ENCODE measurements around the gene MSI2. TPM values are rescaled to one million over a fixed set of nuclear protein-coding genes. Genes with fewer than 3 reads are reported as not detected.

MSI2 gene
- total RNA-seq, 2 donors from 2014 or later: 53.1 to 74.0 TPM

- Histone ChIP-seq H3K4me1 (replicated peaks) (no peaks in the 10 kb centered on the region), H3K9me3 (no peaks in the 10 kb centered on the region), H3K4me3 (no peak overlapping the region), H3K36me3 (no peaks in the 10 kb centered on the region), H3K27me3 (replicated peaks; ENCODE audit: insufficient read depth) (no peaks in the 10 kb centered on the region), H3K27ac (no peak overlapping the region)
- intact Hi-C loops (cut with DNase I): loop anchor here (10.0 kb wide), 1 partner anchor 332 kb away; the partner anchor contains the start of gene MSI2
- TF ChIP-seq CTCF (IDR thresholded peaks at IDR 0.05): no peak
- TF ChIP-seq POLR2A (IDR thresholded peaks at IDR 0.05): no peak
- TF ChIP-seq POLR2AphosphoS5 (IDR thresholded peaks at IDR 0.05): no peak
- DNase-seq (ENCODE audit: low spot score): no peak
- WGBS: 91% methylated on average over 4 of the region's 4 CpGs
These were observed 330.4 kb downstream of the MSI2 start for GRCh38 chr17:57586742-57587141.

- no peak overlapping the region for H3K4me3 ChIP-seq
- intact Hi-C loops (cut with DNase I): loop anchor here (10.0 kb wide), 1 partner anchor 333 kb away; the partner anchor contains the start of gene MSI2
- 47% methylated on average over 16 of the region's 16 CpGs for WGBS
These were observed 331.1 kb downstream of the MSI2 start for GRCh38 chr17:57587193-57587969.

DNA sequence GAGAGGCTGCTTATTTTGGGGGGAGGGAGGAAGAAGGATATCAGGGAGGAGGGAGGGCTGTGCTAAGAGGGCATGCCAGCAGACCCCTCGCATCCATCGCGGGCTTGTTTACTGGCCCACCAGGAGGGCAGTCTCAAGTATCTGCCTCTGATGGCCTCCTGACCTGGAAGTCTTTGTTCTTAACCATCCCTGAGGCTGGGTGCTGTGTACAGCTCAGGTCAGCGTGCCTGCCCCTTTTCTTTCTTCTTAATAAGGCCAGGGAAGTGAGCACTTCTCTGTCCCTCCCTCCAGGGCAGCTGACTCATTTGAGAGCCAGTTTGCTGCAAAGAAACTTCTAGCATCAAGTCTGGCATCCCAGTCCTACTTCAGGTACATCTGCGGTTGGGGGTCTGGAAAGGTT is 331.8 kb downstream of the MSI2 start:
- Histone ChIP-seq H3K4me1 (replicated peaks) (no peaks in the 10 kb centered on the region), H3K4me3 (no peak overlapping the region), H3K9me3 (no peaks in the 10 kb centered on the region), H3K27ac (no peak overlapping the region), H3K27me3 (replicated peaks; ENCODE audit: insufficient read depth) (no peaks in the 10 kb centered on the region), H3K36me3 (no peaks in the 10 kb centered on the region)
- no peak for TF ChIP-seq POLR2A (IDR thresholded peaks at IDR 0.05)
- intact Hi-C loops (cut with DNase I): loop anchor here (10.0 kb wide), 1 partner anchor 333 kb away; the partner anchor contains the start of gene MSI2
- DNase-seq (ENCODE audit: low spot score): no peak
- WGBS: 81% methylated on average over 5 of the region's 5 CpGs

More at GRCh38 chr17:57587193-57587969, 331.1 kb downstream of the MSI2 start:
- Histone ChIP-seq H3K36me3 (no peaks in the 10 kb centered on the region), H3K27me3 (replicated peaks; ENCODE audit: insufficient read depth) (no peaks in the 10 kb centered on the region), H3K27ac (no peak overlapping the region), H3K4me1 (replicated peaks) (no peaks in the 10 kb centered on the region), H3K9me3 (no peaks in the 10 kb centered on the region)
- no peak for TF ChIP-seq CTCF (IDR thresholded peaks at IDR 0.05)
- TF ChIP-seq POLR2AphosphoS5 (IDR thresholded peaks at IDR 0.05): no peak
- TF ChIP-seq POLR2A (IDR thresholded peaks at IDR 0.05): no peak
- no peak for DNase-seq (ENCODE audit: low spot score)

DNA sequence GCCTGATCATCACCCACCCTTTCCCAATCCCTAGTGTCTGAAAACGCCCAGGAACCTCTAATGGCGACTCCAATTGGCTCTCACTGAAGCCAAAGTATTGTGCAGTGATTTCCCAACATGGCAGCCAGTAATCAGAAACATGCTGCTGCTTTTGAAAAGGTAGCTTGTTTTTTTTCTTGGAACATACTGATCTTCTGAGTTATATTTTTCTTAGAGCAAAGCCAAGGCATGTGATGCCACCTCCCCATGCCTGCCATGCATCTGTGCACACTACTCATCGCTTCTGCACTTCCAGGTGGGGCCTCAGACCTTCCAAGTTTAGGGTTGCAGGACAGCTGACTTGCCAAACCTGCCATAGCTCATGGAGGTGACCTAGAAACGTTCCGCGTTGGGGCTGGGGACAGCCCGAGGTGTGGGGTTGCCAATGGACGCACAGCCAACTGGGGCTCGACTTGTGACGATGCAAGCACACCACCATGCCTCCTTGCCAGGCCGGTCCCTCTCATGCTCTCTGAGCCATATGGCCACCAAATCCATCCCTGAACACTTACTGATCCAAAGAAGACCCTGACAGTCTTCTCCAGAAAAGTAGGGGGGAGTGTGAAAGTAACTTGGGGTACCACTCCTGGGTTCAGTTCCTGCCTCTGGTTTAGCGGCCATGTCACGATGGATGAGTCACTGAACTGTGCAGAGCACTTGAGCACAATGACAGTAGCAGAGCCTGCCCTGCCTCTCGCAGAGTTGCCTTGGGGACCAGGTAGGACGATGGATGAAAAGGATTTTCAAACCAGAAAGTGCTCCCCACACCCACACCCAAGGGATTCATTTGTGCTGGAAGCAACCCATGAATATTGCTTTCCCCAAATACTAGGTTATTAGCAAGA is 333.1 kb downstream of the MSI2 start:
- no peak for TF ChIP-seq CTCF (IDR thresholded peaks at IDR 0.05)
- TF ChIP-seq POLR2A (IDR thresholded peaks at IDR 0.05): no peak
- TF ChIP-seq POLR2AphosphoS5 (IDR thresholded peaks at IDR 0.05): no peak
- no peak for DNase-seq (ENCODE audit: low spot score)
- Histone ChIP-seq H3K27ac (no peak overlapping the region), H3K4me1 (replicated peaks) (no peaks in the 10 kb centered on the region), H3K4me3 (no peak overlapping the region), H3K27me3 (replicated peaks; ENCODE audit: insufficient read depth) (no peaks in the 10 kb centered on the region), H3K36me3 (no peaks in the 10 kb centered on the region), H3K9me3 (no peaks in the 10 kb centered on the region)
- intact Hi-C loops (cut with DNase I): loop anchor here (10.0 kb wide), 3 partner anchors 155 to 405 kb away; partner anchors contain the start of genes CCDC182 and MSI2
- WGBS: 95% methylated on average over 15 of the region's 15 CpGs
